Neural cell (in vitro differentiated cells): ENCODE data around the gene RAB11FIP4. TPM values are rescaled to one million over a fixed set of nuclear protein-coding genes. Genes with fewer than 3 reads are reported as not detected.

Experiments
- H2AFZ ChIP-seq: fragments of 200-600, 300-800 bp; sonication (generic), shearing (Covaris generic); 2 replicates; pipeline ENCODE4 v1.6.0; 2014; ENCODE audit warnings: low read depth, mild to moderate bottlenecking, antibody characterized with exemption, low read length, moderate library complexity
- H3F3A ChIP-seq: fragments of 200-600 bp; shearing (Covaris generic); 2 replicates; pipeline ENCODE4 v1.6.1; 2016; ENCODE audit warnings: mild to moderate bottlenecking, moderate library complexity, mixed read lengths, antibody characterized with exemption, low read length; ENCODE audit not compliant: insufficient read depth, poor library complexity, severe bottlenecking
- H3K27ac ChIP-seq: fragments of 200-600, 300-800 bp; sonication (generic), shearing (Covaris generic); 2 replicates; pipeline ENCODE4 v1.5.1; 2014; ENCODE audit warnings: mild to moderate bottlenecking, low read length, moderate library complexity
- H3K27me3 ChIP-seq: fragments of 300-800, 200-600 bp; sonication (generic), shearing (Covaris generic); 2 replicates; pipeline ENCODE4 v1.6.0; 2014; ENCODE audit warnings: mild to moderate bottlenecking, low read depth, low read length, moderate library complexity; ENCODE audit not compliant: insufficient read depth
- H3K36me3 ChIP-seq: fragments of 300-800, 200-600 bp; sonication (generic), shearing (Covaris generic); 2 replicates; pipeline ENCODE4 v1.5.1; 2014; ENCODE audit warnings: mild to moderate bottlenecking, antibody characterized with exemption, low read length, moderate library complexity; ENCODE audit not compliant: insufficient read depth
- H3K4me2 ChIP-seq: fragments of 300-800, 200-600 bp; sonication (generic), shearing (Covaris generic); 2 replicates; pipeline ENCODE4 v1.6.0; 2014; ENCODE audit warnings: mild to moderate bottlenecking, low read length
- H3K4me3 ChIP-seq: fragments of 300-800, 200-600 bp; sonication (generic), shearing (Covaris generic); 2 replicates; pipeline ENCODE4 v1.5.1; 2014; ENCODE audit warnings: mild to moderate bottlenecking, low read length, moderate library complexity
- H3K79me2 ChIP-seq: fragments of 200-600 bp; shearing (Covaris generic); replicated peaks from 2 replicates; pipeline ENCODE4 v1.6.0; 2014; ENCODE audit warnings: mild to moderate bottlenecking, low read length, moderate library complexity; ENCODE audit not compliant: insufficient read depth
- H3K9ac ChIP-seq: fragments of 300-800, 200-600 bp; sonication (generic), shearing (Covaris generic); 2 replicates; pipeline ENCODE4 v1.6.1; 2016; ENCODE audit warnings: mild to moderate bottlenecking, low read length, mixed read lengths
- H3K9me2 ChIP-seq: fragments of 200-600 bp; shearing (Covaris generic); 2 replicates; pipeline ENCODE4 v1.6.1; 2016; ENCODE audit warnings: mild to moderate bottlenecking, low read length, mixed read lengths; ENCODE audit not compliant: insufficient read depth
- H3K9me3 ChIP-seq: fragments of 200-600, 300-800 bp; sonication (generic), shearing (Covaris generic); 2 replicates; pipeline ENCODE4 v1.6.1; 2016; ENCODE audit warnings: mild to moderate bottlenecking, mixed run types, low read length, moderate library complexity, mixed read lengths
- H4K20me1 ChIP-seq: fragments of 200-600 bp; shearing (Covaris generic); 2 replicates; pipeline ENCODE4 v1.6.1; 2016; ENCODE audit warnings: mild to moderate bottlenecking, mixed run types; ENCODE audit not compliant: insufficient read depth
- EP300 ChIP-seq: fragments of 450-650 bp; conservative IDR thresholded peaks from 2 replicates; pipeline ENCODE4 v1.6.1; 2014; ENCODE audit warnings: antibody characterized with exemption, mild to moderate bottlenecking, moderate library complexity; ENCODE audit not compliant: poor library complexity, severe bottlenecking
- EZH2 ChIP-seq: fragments of 200-600, 300-800 bp; shearing (Covaris generic), sonication (generic); IDR thresholded peaks from 2 replicates; pipeline ENCODE4 v1.6.1; 2014; ENCODE audit warnings: antibody characterized with exemption, low read length, borderline replicate concordance, mild to moderate bottlenecking; ENCODE audit not compliant: insufficient read depth, poor library complexity, severe bottlenecking
- MXI1 ChIP-seq: fragments of 450-650 bp; conservative IDR thresholded peaks from 2 replicates; pipeline ENCODE4 v1.6.1; 2014; ENCODE audit warnings: antibody characterized with exemption, mild to moderate bottlenecking; ENCODE audit not compliant: poor library complexity, severe bottlenecking
- POLR2AphosphoS5 ChIP-seq: IDR thresholded peaks from 2 replicates; pipeline ENCODE4 v1.6.1; 2012
- RAD21 ChIP-seq: fragments of 450-650 bp; conservative IDR thresholded peaks from 2 replicates; pipeline ENCODE4 v1.6.1; 2014; ENCODE audit warnings: antibody characterized with exemption, mild to moderate bottlenecking, moderate library complexity
- REST ChIP-seq: IDR thresholded peaks from 2 replicates; pipeline ENCODE4 v1.6.1; 2012; ENCODE audit warnings: borderline replicate concordance
- SMC3 ChIP-seq: fragments of 450-650 bp; conservative IDR thresholded peaks from 2 replicates; pipeline ENCODE4 v1.6.1; 2014; ENCODE audit warnings: antibody characterized with exemption, mild to moderate bottlenecking, moderate library complexity; ENCODE audit not compliant: poor library complexity
- TAF1 ChIP-seq: IDR thresholded peaks from 2 replicates; pipeline ENCODE4 v1.6.1; 2012; ENCODE audit warnings: low read depth
- polyA plus RNA-seq: library from polyadenylated mRNA; depleted of rRNA; stranded (reverse); fragments of >200 nt; gene quantifications from 2 replicates; pipeline ENCODE4 v1.2.3, GENCODE V29; 2014
- TF ChIP-seq, protein P1 (sequence below): fragments of 450-650 bp; IDR thresholded peaks from 2 replicates; pipeline ENCODE4 v1.5.1; 2014; ENCODE audit warnings: antibody characterized with exemption, mild to moderate bottlenecking, moderate library complexity; ENCODE audit not compliant: poor library complexity, severe bottlenecking

Gene RAB11FIP4
- polyA plus RNA-seq, 1 donor from 2014 or later = 14.4 TPM

DNA sequence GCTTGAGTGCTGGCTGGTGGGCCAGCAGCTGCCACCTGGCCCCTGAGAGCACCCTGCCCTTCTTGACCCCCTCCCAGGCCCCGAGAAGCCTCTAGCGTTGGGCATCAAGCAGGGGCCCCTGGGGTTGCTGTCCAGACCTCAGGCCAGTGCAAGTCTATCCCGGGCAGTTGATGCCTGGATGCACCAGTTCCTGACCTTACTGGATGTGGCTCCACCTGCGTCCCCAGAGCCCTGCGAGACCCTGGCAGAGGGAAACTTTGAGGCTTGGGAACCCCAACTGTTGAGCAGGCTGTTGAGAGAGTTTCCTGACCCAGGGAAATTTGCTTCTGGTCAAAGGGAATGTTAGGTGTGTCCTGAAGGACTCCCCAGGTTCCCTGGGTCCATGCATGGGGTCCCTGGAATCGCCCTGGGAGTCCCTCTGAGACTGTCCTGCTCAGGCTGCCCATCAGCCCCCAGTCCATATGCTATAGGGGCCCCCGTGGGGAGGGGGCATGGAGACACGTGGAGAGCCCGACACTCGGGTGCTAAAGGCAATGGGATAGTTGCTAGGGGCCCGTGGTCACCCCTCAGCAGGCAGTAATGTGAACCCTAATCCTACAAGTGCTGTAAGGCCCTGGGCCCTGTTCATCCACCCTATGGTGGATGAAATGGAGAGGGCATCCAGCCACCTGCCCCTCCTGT, 46.4 kb downstream of the RAB11FIP4 start:
- Histone ChIP-seq H2AFZ (no peak overlapping the region), H4K20me1 (no peaks in the 10 kb centered on the region), H3K79me2 (no peaks in the 10 kb centered on the region), H3K4me3 (no peak overlapping the region), H3K9me2 (no peaks in the 10 kb centered on the region), H3F3A (no peaks in the 10 kb centered on the region), H3K36me3 (no peaks in the 10 kb centered on the region), H3K27ac (no peak overlapping the region), H3K27me3 (no peaks in the 10 kb centered on the region), H3K9ac (no peak overlapping the region), H3K9me3 (no peaks in the 10 kb centered on the region), H3K4me2 (no peak overlapping the region)
- TF ChIP-seq SMC3 = no peak
- TF ChIP-seq RAD21 = no peak
- no peak for TF ChIP-seq EP300
- TF ChIP-seq REST = no peak
- no peak for TF ChIP-seq MXI1
- no peak for TF ChIP-seq TAF1
- no peak for TF ChIP-seq EZH2
- no peak for TF ChIP-seq POLR2AphosphoS5
- TF ChIP-seq, protein P1, sequence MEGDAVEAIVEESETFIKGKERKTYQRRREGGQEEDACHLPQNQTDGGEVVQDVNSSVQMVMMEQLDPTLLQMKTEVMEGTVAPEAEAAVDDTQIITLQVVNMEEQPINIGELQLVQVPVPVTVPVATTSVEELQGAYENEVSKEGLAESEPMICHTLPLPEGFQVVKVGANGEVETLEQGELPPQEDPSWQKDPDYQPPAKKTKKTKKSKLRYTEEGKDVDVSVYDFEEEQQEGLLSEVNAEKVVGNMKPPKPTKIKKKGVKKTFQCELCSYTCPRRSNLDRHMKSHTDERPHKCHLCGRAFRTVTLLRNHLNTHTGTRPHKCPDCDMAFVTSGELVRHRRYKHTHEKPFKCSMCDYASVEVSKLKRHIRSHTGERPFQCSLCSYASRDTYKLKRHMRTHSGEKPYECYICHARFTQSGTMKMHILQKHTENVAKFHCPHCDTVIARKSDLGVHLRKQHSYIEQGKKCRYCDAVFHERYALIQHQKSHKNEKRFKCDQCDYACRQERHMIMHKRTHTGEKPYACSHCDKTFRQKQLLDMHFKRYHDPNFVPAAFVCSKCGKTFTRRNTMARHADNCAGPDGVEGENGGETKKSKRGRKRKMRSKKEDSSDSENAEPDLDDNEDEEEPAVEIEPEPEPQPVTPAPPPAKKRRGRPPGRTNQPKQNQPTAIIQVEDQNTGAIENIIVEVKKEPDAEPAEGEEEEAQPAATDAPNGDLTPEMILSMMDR = no peak

DNA sequence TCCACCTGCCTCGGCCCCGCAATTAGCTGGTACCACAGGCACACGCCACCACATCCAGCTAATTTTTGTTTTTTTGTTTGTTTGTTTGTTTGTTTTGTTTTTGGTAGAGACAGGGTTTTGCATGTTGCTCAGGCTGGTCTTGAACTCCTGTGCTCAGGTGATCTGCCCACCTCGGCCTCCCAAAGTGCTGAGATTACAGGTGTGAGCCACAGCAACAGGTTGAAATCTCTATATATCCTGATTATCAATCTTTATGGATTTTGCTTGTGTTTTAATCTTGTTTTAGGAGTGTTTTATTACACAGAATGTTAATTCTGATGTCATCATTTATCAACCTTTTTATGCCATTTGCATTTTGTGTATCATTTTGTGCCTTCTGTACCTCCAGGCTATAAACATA, 48.2 kb downstream of the RAB11FIP4 start:
- Histone ChIP-seq H4K20me1 (no peaks in the 10 kb centered on the region), H3K9ac (no peak overlapping the region), H3K4me3 (no peak overlapping the region)

More for the DNA sequence above, 48.2 kb downstream of the RAB11FIP4 start:
- no peak overlapping the region for H2AFZ ChIP-seq
- H3K9me2 ChIP-seq = no peaks in the 10 kb centered on the region
- H3K79me2 ChIP-seq = no peaks in the 10 kb centered on the region
- no peaks in the 10 kb centered on the region for H3F3A ChIP-seq
- no peaks in the 10 kb centered on the region for H3K27me3 ChIP-seq
- H3K27ac ChIP-seq = no peak overlapping the region
- H3K9me3 ChIP-seq = no peaks in the 10 kb centered on the region
- no peak for TF ChIP-seq RAD21
- no peaks in the 10 kb centered on the region for H3K36me3 ChIP-seq
- no peak overlapping the region for H3K4me2 ChIP-seq
